Measurements from ENCODE around the gene CASP12.
A peak's percentile ranks its signal among the peaks of the same experiment; 100 is the strongest.

CASP12 gene

DNA sequence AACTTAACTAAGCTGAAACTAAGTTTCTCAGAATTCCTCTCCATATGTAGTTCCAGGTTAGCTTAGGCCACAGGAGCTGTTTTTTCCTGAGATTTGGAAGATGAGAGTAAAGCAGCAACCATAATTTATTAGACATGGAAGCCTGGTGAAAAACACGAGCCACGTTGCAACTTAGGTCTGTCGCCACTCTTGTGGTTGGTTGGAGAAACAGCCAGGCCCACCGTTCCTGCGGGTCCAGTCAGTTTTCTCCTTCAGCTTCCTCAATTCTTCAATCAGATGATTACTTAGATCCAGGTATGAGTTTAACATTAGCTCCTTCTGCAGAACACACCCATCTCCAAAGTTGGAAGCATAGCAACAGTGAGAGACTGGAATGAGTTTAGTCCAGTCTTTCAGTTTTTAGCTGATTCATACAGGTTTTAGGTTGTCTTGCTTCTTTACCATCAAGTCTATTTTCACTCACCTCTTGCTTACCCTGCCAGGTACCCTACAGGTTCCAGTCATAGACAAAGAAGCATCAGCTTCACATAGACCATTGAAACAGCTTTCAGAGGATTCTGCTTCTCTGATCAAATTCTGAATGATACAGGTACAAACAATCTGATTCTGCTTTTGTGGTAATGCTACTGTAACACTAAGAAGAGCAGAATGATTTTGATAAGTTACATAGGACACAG, 18.6 kb downstream of the CASP12 start:
- no peak overlapping the region for H3K9ac ChIP-seq (ENCODE audit: insufficient read length)
- H3K4me3 ChIP-seq: no peak overlapping the region
- no peaks in the 10 kb centered on the region for H3K36me3 ChIP-seq (ENCODE audit: insufficient read depth, low read length)
- TF ChIP-seq EZH2 (IDR thresholded peaks at IDR 0.05): no peak
- TF ChIP-seq POLR2AphosphoS5 (IDR thresholded peaks at IDR 0.05; ENCODE audit: borderline replicate concordance, low read depth, low read length): no peak
- TF ChIP-seq FOXP2 (optimal IDR thresholded peaks at IDR 0.05; ENCODE audit: control extremely low read depth, extremely low read length, insufficient read depth): no peak
- no peak for DNase-seq (ENCODE audit: low read depth, low spot score)
- no peaks in the 10 kb centered on the region for H3K9me3 ChIP-seq (ENCODE audit: low read depth, low read length)
- no peak overlapping the region for H3K27ac ChIP-seq

DNA sequence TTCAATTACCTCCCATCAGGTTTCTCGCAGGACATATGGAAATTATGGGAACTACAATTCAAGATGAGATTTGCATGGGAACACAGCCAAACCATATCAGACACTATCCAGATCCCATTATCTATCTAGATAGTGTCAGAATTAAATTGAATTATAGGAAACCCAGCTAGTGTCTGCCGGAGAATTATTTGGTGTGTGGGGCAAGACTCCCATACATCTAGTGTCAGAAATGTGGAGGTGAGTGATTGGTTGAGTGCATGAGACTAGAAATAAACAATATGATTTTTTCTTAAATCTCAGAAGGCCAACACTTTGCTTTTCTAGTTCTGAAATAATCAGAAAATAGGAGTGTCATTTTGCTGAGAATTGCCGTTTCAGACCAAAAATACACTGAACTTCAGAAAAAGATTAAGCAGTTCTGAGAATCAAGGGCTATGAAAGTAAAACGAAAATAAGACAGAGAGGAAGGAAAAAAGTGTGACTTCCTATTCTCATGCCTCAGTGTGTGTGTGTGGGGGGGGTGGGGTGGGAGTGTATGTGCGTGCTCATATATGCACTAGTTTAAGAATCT, 21.3 kb downstream of the CASP12 start:
- no peak for DNase-seq (ENCODE audit: low read depth, low spot score)
- Histone ChIP-seq H3K4me3 (no peak overlapping the region), H3K36me3 (ENCODE audit: insufficient read depth, low read length) (no peaks in the 10 kb centered on the region), H3K27ac (no peak overlapping the region), H3K9ac (ENCODE audit: insufficient read length) (no peak overlapping the region), H3K9me3 (ENCODE audit: low read depth, low read length) (no peaks in the 10 kb centered on the region)
- no peak for TF ChIP-seq EZH2 (IDR thresholded peaks at IDR 0.05)
- no peak for TF ChIP-seq FOXP2 (optimal IDR thresholded peaks at IDR 0.05; ENCODE audit: control extremely low read depth, extremely low read length, insufficient read depth)
- no peak for TF ChIP-seq POLR2AphosphoS5 (IDR thresholded peaks at IDR 0.05; ENCODE audit: borderline replicate concordance, low read depth, low read length)

DNA sequence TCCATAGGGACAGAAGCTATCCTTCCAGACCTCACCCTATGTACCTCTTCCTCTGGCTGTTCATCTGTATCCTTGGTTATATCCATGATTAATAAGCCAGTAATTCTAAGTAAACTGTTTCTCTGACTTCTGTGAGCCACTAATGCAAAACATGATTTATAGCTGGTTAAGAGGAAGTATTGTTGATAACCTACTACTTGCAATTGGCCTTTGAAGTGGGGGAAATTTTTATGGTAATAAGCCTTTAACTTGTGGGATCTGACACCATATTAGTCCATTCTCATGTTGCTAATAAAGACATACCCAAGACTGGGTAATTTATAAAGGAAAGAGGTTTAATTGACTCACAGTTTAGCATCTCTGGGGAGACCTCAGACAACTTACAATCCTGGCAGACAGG, 21.9 kb downstream of the CASP12 start:
- Histone ChIP-seq H3K36me3 (ENCODE audit: insufficient read depth, low read length) (no peaks in the 10 kb centered on the region), H3K27ac (no peak overlapping the region), H3K9ac (ENCODE audit: insufficient read length) (no peak overlapping the region), H3K4me3 (no peak overlapping the region), H3K9me3 (ENCODE audit: low read depth, low read length) (no peaks in the 10 kb centered on the region)
- DNase-seq (ENCODE audit: low read depth, low spot score): no peak
- no peak for TF ChIP-seq POLR2AphosphoS5 (IDR thresholded peaks at IDR 0.05; ENCODE audit: borderline replicate concordance, low read depth, low read length)
- TF ChIP-seq EZH2 (IDR thresholded peaks at IDR 0.05): no peak
- TF ChIP-seq FOXP2 (optimal IDR thresholded peaks at IDR 0.05; ENCODE audit: control extremely low read depth, extremely low read length, insufficient read depth): no peak

DNA sequence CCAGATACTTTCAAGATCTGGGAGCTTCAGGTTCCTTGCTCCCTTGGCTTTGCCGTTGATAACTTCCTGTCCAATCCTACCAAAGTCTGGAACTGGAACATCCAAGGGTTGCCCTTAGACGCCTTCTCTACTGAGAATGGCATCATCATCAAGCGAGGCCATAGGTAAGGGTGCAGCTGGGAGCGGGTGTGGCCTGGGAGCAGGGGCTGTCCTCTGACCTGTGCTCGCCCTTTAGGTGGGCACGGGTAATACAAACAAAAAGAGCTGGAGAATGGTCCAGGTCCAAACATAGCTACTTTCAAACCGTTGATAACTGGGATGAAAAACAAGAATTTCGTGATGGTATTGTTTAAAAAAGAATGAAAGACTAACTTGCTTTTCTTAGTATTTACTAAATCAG, 25.0 kb downstream of the CASP12 start:
- Histone ChIP-seq H3K27ac (no peak overlapping the region), H3K9ac (ENCODE audit: insufficient read length) (no peak overlapping the region), H3K4me3 (no peak overlapping the region), H3K36me3 (ENCODE audit: insufficient read depth, low read length) (no peaks in the 10 kb centered on the region), H3K9me3 (ENCODE audit: low read depth, low read length) (no peaks in the 10 kb centered on the region)
- TF ChIP-seq POLR2AphosphoS5 (IDR thresholded peaks at IDR 0.05; ENCODE audit: borderline replicate concordance, low read depth, low read length) (no peak), FOXP2 (optimal IDR thresholded peaks at IDR 0.05; ENCODE audit: control extremely low read depth, extremely low read length, insufficient read depth) (no peak), EZH2 (IDR thresholded peaks at IDR 0.05) (no peak)
- DNase-seq (ENCODE audit: low read depth, low spot score): no peak

- no peak overlapping the region for H3K9ac ChIP-seq (ENCODE audit: insufficient read length)
- no peak for TF ChIP-seq POLR2AphosphoS5 (IDR thresholded peaks at IDR 0.05; ENCODE audit: borderline replicate concordance, low read depth, low read length)
- no peak for TF ChIP-seq FOXP2 (optimal IDR thresholded peaks at IDR 0.05; ENCODE audit: control extremely low read depth, extremely low read length, insufficient read depth)
- TF ChIP-seq EZH2 (IDR thresholded peaks at IDR 0.05): no peak
These were observed 25.9 kb downstream of the CASP12 start for GRCh38 chr11:104872393-104872792.

GRCh38 chr11:104870910-104871309, 27.4 kb downstream of the CASP12 start:
- DNase-seq (ENCODE audit: low read depth, low spot score): peak; percentile 81
- H3K36me3 ChIP-seq (ENCODE audit: insufficient read depth, low read length): no peaks in the 10 kb centered on the region
- H3K9me3 ChIP-seq (ENCODE audit: low read depth, low read length): no peaks in the 10 kb centered on the region
- TF ChIP-seq FOXP2 (optimal IDR thresholded peaks at IDR 0.05; ENCODE audit: control extremely low read depth, extremely low read length, insufficient read depth) (no peak), POLR2AphosphoS5 (IDR thresholded peaks at IDR 0.05; ENCODE audit: borderline replicate concordance, low read depth, low read length) (no peak; the same call in 1 of the 2 replicates), EZH2 (IDR thresholded peaks at IDR 0.05) (no peak)
- peak overlapping the region; percentile 65 for H3K4me3 ChIP-seq
- peak overlapping the region; percentile 95 for H3K27ac ChIP-seq
- H3K9ac ChIP-seq (ENCODE audit: insufficient read length): peak overlapping the region; percentile 52

More at GRCh38 chr11:104872393-104872792, 25.9 kb downstream of the CASP12 start:
- no peak overlapping the region for H3K4me3 ChIP-seq
- H3K27ac ChIP-seq: peak overlapping the region; percentile 95; the same call in 1 of the 2 replicates
- no peaks in the 10 kb centered on the region for H3K36me3 ChIP-seq (ENCODE audit: insufficient read depth, low read length)
- DNase-seq (ENCODE audit: low read depth, low spot score): no peak
- H3K9me3 ChIP-seq (ENCODE audit: low read depth, low read length): no peaks in the 10 kb centered on the region

DNA sequence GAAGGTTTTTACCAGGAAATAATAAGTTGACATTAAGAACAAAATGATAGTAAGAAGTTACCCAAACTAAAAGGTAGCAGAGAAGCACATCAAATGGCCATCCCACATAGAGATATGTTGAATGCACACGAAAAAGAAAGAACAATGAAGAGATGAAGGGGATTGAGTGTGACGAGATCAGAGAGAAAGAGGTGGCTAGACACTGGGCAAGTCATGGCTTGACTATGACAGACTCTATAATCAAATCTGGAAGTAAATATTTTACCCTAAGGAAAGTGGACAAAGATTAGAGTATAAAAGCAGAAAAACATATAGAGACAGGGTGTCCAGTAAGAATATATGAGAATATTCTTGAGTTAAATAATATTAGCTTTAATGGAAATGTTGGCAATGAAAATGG, 31.4 kb downstream of the CASP12 start:
- no peaks in the 10 kb centered on the region for H3K36me3 ChIP-seq (ENCODE audit: insufficient read depth, low read length)
- no peak for TF ChIP-seq FOXP2 (optimal IDR thresholded peaks at IDR 0.05; ENCODE audit: control extremely low read depth, extremely low read length, insufficient read depth)
- TF ChIP-seq POLR2AphosphoS5 (IDR thresholded peaks at IDR 0.05; ENCODE audit: borderline replicate concordance, low read depth, low read length): no peak
- TF ChIP-seq EZH2 (IDR thresholded peaks at IDR 0.05): no peak
- no peaks in the 10 kb centered on the region for H3K9me3 ChIP-seq (ENCODE audit: low read depth, low read length)
- H3K27ac ChIP-seq: no peak overlapping the region
- DNase-seq (ENCODE audit: low read depth, low spot score): no peak
- no peak overlapping the region for H3K4me3 ChIP-seq
- no peak overlapping the region for H3K9ac ChIP-seq (ENCODE audit: insufficient read length)

DNA sequence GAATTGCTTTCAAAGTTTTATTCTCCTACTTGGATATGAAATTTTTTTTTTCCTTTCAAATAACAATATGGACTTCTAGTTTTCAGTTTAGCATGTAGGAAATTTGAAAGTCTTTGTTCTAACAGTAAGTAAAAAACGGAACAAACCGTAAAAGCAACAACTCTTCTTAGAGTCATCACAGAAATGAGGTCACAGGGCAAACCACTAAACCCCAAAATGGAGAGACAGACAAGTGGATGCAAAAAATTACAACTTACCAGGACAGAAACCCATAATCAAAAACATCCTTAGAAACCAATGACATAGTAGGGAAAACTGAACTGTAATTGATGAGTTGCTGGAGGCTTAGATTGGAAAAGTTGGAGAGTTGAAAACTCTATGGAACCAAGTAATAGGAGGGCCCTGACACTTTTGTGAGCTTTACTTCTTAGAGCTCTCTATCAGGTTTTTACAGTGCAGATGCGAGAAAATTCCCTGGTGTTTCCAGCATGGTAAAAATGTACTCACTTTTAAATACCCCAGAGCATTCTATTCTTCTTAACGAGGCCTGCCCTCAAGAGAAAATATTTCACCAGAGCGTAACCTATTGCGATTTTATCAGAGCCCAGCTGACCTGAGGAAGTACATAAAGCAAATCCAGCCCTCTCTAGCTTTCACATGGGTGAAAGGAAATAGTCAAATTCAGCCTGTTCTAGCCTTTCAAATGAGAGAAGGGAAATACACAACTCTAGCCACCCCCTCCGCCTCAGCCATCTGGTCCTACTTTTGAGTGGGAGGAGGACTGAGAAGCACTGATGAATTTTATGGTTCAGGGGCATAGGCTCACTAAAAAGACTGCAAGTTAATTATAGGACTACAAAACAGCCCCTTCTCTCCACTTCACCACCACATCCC, 39.1 kb downstream of the CASP12 start:
- no peak overlapping the region for H3K9ac ChIP-seq (ENCODE audit: insufficient read length)
- no peaks in the 10 kb centered on the region for H3K36me3 ChIP-seq (ENCODE audit: insufficient read depth, low read length)
- H3K27ac ChIP-seq: no peak overlapping the region
- H3K9me3 ChIP-seq (ENCODE audit: low read depth, low read length): no peaks in the 10 kb centered on the region
- TF ChIP-seq EZH2 (IDR thresholded peaks at IDR 0.05): no peak
- TF ChIP-seq FOXP2 (optimal IDR thresholded peaks at IDR 0.05; ENCODE audit: control extremely low read depth, extremely low read length, insufficient read depth): no peak
- no peak for TF ChIP-seq POLR2AphosphoS5 (IDR thresholded peaks at IDR 0.05; ENCODE audit: borderline replicate concordance, low read depth, low read length)
- H3K4me3 ChIP-seq: no peak overlapping the region
- no peak for DNase-seq (ENCODE audit: low read depth, low spot score)

All from SK-N-MC (cell line).